HEK293 (cell line): ENCODE results near the gene PLEKHG7.

Experiments
- CTCF ChIP-seq: fragments of 450-650 bp; formaldehyde crosslinking; IDR thresholded peaks from 2 replicates; pipeline ENCODE4 v1.5.1; 2016; ENCODE audit warnings: missing biosample characterization, missing genetic modification characterization
- SCRT1 ChIP-seq: fragments of 450-650 bp; formaldehyde crosslinking; IDR thresholded peaks from 2 replicates; pipeline ENCODE4 v1.5.1; 2016; ENCODE audit warnings: missing biosample characterization, missing genetic modification characterization, borderline replicate concordance
- ZBTB17 ChIP-seq: fragments of 450-650 bp; formaldehyde crosslinking; IDR thresholded peaks from 2 replicates; pipeline ENCODE4 v1.5.1; 2016; ENCODE audit warnings: missing biosample characterization, missing genetic modification characterization
- ZSCAN16 ChIP-seq: fragments of 450-650 bp; formaldehyde crosslinking; IDR thresholded peaks from 2 replicates; pipeline ENCODE4 v1.5.1; 2016; ENCODE audit warnings: missing biosample characterization, missing genetic modification characterization
- TF ChIP-seq, protein P1 (sequence below): fragments of 450-650 bp; formaldehyde crosslinking; IDR thresholded peaks from 2 replicates; pipeline ENCODE4 v1.5.1; 2016; ENCODE audit warnings: missing biosample characterization, missing genetic modification characterization, low read depth

GRCh38 chr12:92785563-92785950 is 82.8 kb downstream of the PLEKHG7 start:
- TF ChIP-seq ZBTB17 (tag by site-specific recombination), result no peak
- TF ChIP-seq, protein P1, sequence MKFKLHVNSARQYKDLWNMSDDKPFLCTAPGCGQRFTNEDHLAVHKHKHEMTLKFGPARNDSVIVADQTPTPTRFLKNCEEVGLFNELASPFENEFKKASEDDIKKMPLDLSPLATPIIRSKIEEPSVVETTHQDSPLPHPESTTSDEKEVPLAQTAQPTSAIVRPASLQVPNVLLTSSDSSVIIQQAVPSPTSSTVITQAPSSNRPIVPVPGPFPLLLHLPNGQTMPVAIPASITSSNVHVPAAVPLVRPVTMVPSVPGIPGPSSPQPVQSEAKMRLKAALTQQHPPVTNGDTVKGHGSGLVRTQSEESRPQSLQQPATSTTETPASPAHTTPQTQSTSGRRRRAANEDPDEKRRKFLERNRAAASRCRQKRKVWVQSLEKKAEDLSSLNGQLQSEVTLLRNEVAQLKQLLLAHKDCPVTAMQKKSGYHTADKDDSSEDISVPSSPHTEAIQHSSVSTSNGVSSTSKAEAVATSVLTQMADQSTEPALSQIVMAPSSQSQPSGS (tag by site-specific recombination), result no peak
- TF ChIP-seq SCRT1 (tag by site-specific recombination), result no peak
- TF ChIP-seq ZSCAN16, result no peak
- no peak for TF ChIP-seq CTCF (tag by site-specific recombination)
